Naive thymus-derived CD4-positive, alpha-beta T cell (primary cell): ENCODE measurements around the gene IL1RAPL1. TPM values are rescaled to one million over a fixed set of nuclear protein-coding genes. Genes with fewer than 3 reads are reported as not detected.

Experiments used
- ATAC-seq: fragments of 150-1000 bp; cut with Tn5 transposase; 2 replicates; pipeline ENCODE4 v1.10.0; 2021; ENCODE audit warnings: mild to moderate bottlenecking, moderate library complexity
- CTCF ChIA-PET: fragments of 350-600 bp; sonication (Branson Sonifier 250); formaldehyde crosslinking; loops from one replicate; lab custom pipeline; 2021; ENCODE audit warnings: antibody characterized with exemption; lab: Charles Lee
- POLR2A ChIA-PET: fragments of 350-600 bp; sonication (Branson Sonifier 250); formaldehyde crosslinking; loops from one replicate; lab custom pipeline; 2021; ENCODE audit warnings: antibody characterized with exemption, inconsistent platforms; lab: Charles Lee
- DNase-seq, 9 donors: peaks; one replicate each; pipeline versions ENCODE4 v3.0.0 to v3.0.0-alpha.2; 2020 to 2022; ENCODE audit warnings: mixed read lengths in 1 of 9
- H3K27ac ChIP-seq: one replicate; pipeline ENCODE4 v1.7.0; 2013; ENCODE audit warnings: mild to moderate bottlenecking, low read depth, low read length, moderate library complexity
- H3K27me3 ChIP-seq, 2 donors: one replicate each; pipeline ENCODE4 v1.7.0; 2013; ENCODE audit warnings: low read length in 2 of 2, mild to moderate bottlenecking in 2 of 2, moderate library complexity in 2 of 2; ENCODE audit not compliant: control insufficient read depth in 2 of 2, insufficient read depth in 2 of 2
- H3K36me3 ChIP-seq, 3 experiments: 1 replicate in 2 of 3; 2 replicates in 1 of 3; pipeline ENCODE4 v1.7.0; 2013; ENCODE audit warnings: low read length in 3 of 3, mild to moderate bottlenecking in 3 of 3, moderate library complexity in 1 of 3; ENCODE audit not compliant: insufficient read depth in 3 of 3, control insufficient read depth in 2 of 3
- H3K4me1 ChIP-seq, 2 donors: one replicate each; pipeline ENCODE4 v1.7.0; 2013; ENCODE audit warnings: low read length in 2 of 2, mild to moderate bottlenecking in 2 of 2, moderate library complexity in 1 of 2; ENCODE audit not compliant: control insufficient read depth in 2 of 2, insufficient read depth in 2 of 2
- H3K4me3 ChIP-seq: 2 replicates; pipeline ENCODE4 v1.7.0; 2013; ENCODE audit warnings: mild to moderate bottlenecking, low read length
- H3K9me3 ChIP-seq, 3 experiments: 1 replicate in 2 of 3; 2 replicates in 1 of 3; pipeline ENCODE4 v1.7.0; 2013; ENCODE audit warnings: low read length in 3 of 3; ENCODE audit not compliant: control insufficient read depth in 2 of 3
- H3K27ac Mint-ChIP-seq, 9 donors: one replicate each; pipeline ENCODE4 v1.8.0; 2020 to 2022; ENCODE audit warnings: mixed read lengths in 9 of 9, mild to moderate bottlenecking in 8 of 9, moderate library complexity in 5 of 9, inconsistent platforms in 2 of 9
- H3K27me3 Mint-ChIP-seq, 5 donors: one replicate each; pipeline ENCODE4 v1.8.0; 2021 to 2022; ENCODE audit warnings: mixed read lengths in 5 of 5, mild to moderate bottlenecking in 1 of 5
- H3K36me3 Mint-ChIP-seq, 5 donors: one replicate each; pipeline ENCODE4 v1.8.0; 2020 to 2022; ENCODE audit warnings: mixed read lengths in 5 of 5, mild to moderate bottlenecking in 3 of 5, inconsistent platforms in 1 of 5
- H3K4me1 Mint-ChIP-seq, 7 donors: one replicate each; pipeline ENCODE4 v1.8.0; 2020 to 2022; ENCODE audit warnings: mixed read lengths in 7 of 7, mild to moderate bottlenecking in 3 of 7, inconsistent platforms in 1 of 7
- H3K4me3 Mint-ChIP-seq, 10 donors: one replicate each; pipeline ENCODE4 v1.8.0; 2020 to 2022; ENCODE audit warnings: mild to moderate bottlenecking in 10 of 10, mixed read lengths in 10 of 10, moderate library complexity in 6 of 10, inconsistent platforms in 2 of 10
- H3K9me3 Mint-ChIP-seq, 11 donors: one replicate each; pipeline ENCODE4 v1.8.0; 2020 to 2022; ENCODE audit warnings: mixed read lengths in 11 of 11, mild to moderate bottlenecking in 4 of 11, inconsistent platforms in 1 of 11, moderate library complexity in 1 of 11
- intact Hi-C, 2 donors: fragments of 100-400 bp; cut with micrococcal nuclease; formaldehyde crosslinking; loops; one replicate each; pipeline ENCODE4 v1.15.1; 2023
- polyA plus RNA-seq, 2 donors: library from polyadenylated mRNA; unstranded; fragments of 300-500 nt; fragmentation: Illumina TruSeq; gene quantifications; one replicate each; pipeline ENCODE4 v1.2.3, GENCODE V29; 2021
- total RNA-seq, 6 experiments: library from RNA in 5 of 6; stranded (reverse) in 5 of 6; gene quantifications; 1 replicate in 5 of 6; 2 replicates in 1 of 6; pipeline ENCODE4 v1.2.3 and lab custom pipeline; 2021 to 2026

The IL1RAPL1 gene
- total and polyA plus RNA-seq, 7 experiments from 2014 or later: not detected

DNA sequence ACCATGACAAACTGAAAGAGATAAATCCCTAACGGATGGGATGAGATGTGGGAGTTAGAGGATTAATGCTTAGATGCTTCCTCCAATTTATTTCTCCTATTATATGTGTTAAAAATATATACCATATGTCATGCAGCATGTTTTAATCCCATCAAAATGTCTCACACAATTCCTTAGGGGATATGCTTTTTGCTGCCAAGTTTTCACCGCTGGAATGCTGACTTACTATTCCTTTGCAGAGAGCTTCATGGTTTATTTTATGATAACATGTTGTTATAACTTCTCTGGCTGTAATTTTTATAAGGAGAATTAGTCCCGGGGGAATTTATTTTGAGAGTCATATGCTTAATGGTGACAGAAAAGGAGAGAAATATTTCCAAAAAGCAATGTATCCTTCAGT is 670.3 kb downstream of the IL1RAPL1 start:
- Histone ChIP-seq H3K4me3 (no peak overlapping the region), H3K36me3 (no peaks in the 10 kb centered on the region), H3K4me1 (no peaks in the 10 kb centered on the region), H3K9me3 (no peaks in the 10 kb centered on the region), H3K27ac (no peak overlapping the region), H3K27me3 (no peaks in the 10 kb centered on the region)
- ChIA-PET POLR2A (no interaction called here), CTCF (no interaction called here)
- intact Hi-C loops: no loop called here
- DNase-seq: no peak
- Mint-ChIP-seq H3K27ac (no peak overlapping the region), H3K4me1 (no peaks in the 10 kb centered on the region), H3K4me3 (no peak overlapping the region), H3K36me3 (no peaks in the 10 kb centered on the region), H3K9me3 (peaks cover 0 to 3% (median 0%) of the 10 kb centered on the region in 11 donors), H3K27me3 (no peaks in the 10 kb centered on the region)
- ATAC-seq: no peak

DNA sequence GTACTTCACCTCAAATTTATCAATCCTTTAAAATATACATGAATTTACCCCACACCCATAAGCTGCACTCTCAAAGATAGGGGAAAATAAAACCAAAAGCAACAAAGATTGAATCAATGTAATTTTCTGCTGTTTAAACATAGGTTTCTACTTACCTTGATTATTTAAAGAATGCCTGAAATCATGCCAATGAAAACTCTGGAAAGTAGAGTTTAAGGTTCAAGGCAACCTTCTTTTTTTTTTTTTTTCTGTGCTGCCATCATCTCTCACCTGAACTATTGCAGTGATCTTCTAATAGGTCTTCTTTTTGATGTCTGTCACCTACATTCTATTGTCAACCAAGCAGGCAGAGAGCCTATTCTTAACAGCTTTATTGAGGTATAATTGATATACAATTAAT is 682.1 kb downstream of the IL1RAPL1 start:
- Histone ChIP-seq H3K27ac (no peak overlapping the region), H3K4me3 (no peak overlapping the region), H3K4me1 (no peaks in the 10 kb centered on the region), H3K9me3 (no peaks in the 10 kb centered on the region), H3K27me3 (no peaks in the 10 kb centered on the region), H3K36me3 (no peaks in the 10 kb centered on the region)
- Mint-ChIP-seq H3K4me1 (no peaks in the 10 kb centered on the region), H3K27ac (no peak overlapping the region), H3K36me3 (no peaks in the 10 kb centered on the region), H3K27me3 (no peaks in the 10 kb centered on the region), H3K9me3 (peaks cover 0 to 13% (median 0%) of the 10 kb centered on the region in 11 donors), H3K4me3 (no peak overlapping the region)
- no peak for DNase-seq
- ATAC-seq: no peak
- intact Hi-C loops: no loop called here
- ChIA-PET POLR2A (no interaction called here), CTCF (no interaction called here)

DNA sequence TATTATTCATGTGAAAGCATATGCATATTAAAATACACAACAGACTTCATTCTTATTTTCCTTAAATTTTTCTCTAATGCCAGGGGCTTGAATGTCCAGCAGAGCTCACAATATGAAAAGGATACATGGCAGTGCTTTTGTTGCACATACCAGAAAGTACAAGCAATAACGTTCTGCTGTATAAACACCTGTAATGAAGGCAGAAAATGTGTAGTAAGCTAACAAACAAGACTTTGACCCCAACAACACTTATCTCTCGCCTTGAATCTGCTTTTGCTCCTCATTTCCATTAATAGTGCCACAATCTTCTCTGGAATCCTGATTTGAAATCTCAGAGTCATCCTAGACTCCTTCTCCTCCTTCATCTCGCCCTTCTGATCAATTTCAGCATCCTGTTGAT is 687.3 kb downstream of the IL1RAPL1 start:
- ChIA-PET CTCF (no interaction called here), POLR2A (no interaction called here)
- no peak overlapping the region for H3K27ac Mint-ChIP-seq

GRCh38 chrX:29275928-29276327 is 688.7 kb downstream of the IL1RAPL1 start:
- Histone ChIP-seq H3K27ac (no peak overlapping the region), H3K4me1 (no peaks in the 10 kb centered on the region), H3K9me3 (no peaks in the 10 kb centered on the region), H3K27me3 (no peaks in the 10 kb centered on the region), H3K4me3 (no peak overlapping the region), H3K36me3 (no peaks in the 10 kb centered on the region)
- H3K4me3 Mint-ChIP-seq: no peak overlapping the region
- ATAC-seq (no peak), DNase-seq (no peak)
- peaks cover 0 to 14% (median 5%) of the 10 kb centered on the region in 11 donors for H3K9me3 Mint-ChIP-seq
- intact Hi-C loops: no loop called here
- ChIA-PET POLR2A (no interaction called here), CTCF (no interaction called here)
- H3K27ac Mint-ChIP-seq: no peak overlapping the region
- no peaks in the 10 kb centered on the region for H3K36me3 Mint-ChIP-seq
- no peaks in the 10 kb centered on the region for H3K4me1 Mint-ChIP-seq
- H3K27me3 Mint-ChIP-seq: no peaks in the 10 kb centered on the region

More for the DNA sequence above, 687.3 kb downstream of the IL1RAPL1 start:
- H3K27me3 ChIP-seq: no peaks in the 10 kb centered on the region
- DNase-seq (no peak), ATAC-seq (no peak)
- H3K9me3 ChIP-seq: no peaks in the 10 kb centered on the region
- no peak overlapping the region for H3K27ac ChIP-seq
- Mint-ChIP-seq H3K27me3 (no peaks in the 10 kb centered on the region), H3K4me1 (no peaks in the 10 kb centered on the region), H3K4me3 (no peak overlapping the region), H3K9me3 (peaks cover 0 to 14% (median 5%) of the 10 kb centered on the region in 11 donors), H3K36me3 (no peaks in the 10 kb centered on the region)
- no peak overlapping the region for H3K4me3 ChIP-seq
- intact Hi-C loops: no loop called here
- H3K36me3 ChIP-seq: no peaks in the 10 kb centered on the region
- no peaks in the 10 kb centered on the region for H3K4me1 ChIP-seq

DNA sequence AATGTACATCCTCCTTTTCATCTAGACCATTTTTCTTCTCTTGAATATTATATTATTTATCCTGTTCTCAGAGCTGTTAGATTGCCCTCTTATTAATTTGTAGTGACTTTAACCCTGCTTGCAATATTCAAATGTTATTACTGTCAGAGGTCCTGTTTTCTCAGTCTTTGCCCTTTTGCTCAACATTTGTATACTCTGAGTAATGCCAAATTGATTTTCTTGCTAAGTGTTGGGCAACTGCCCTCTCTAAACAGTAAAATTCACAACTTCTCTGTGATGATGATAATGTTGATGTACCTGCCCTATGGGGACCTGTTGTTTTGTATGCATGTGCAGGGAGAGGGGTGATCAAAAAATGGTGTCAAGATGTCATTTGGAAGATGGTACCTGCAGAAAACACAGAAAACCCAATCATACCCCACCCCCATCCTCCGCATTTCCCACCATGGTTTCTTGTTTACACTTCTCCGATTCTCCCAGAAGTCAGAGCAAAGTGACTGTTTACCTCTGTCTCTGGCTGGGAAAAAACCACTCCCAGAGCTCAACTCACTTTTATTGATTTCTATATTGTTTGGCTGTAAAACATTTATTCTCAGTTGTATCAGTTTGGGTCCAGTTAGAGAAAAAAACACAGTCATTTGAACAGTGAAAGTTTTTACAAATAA is 694.0 kb downstream of the IL1RAPL1 start:
- no peaks in the 10 kb centered on the region for H3K9me3 ChIP-seq
- peaks cover 0 to 18% (median 0%) of the 10 kb centered on the region in 11 donors for H3K9me3 Mint-ChIP-seq
- H3K36me3 Mint-ChIP-seq: no peaks in the 10 kb centered on the region
- H3K4me3 Mint-ChIP-seq: no peak overlapping the region
- H3K27me3 Mint-ChIP-seq: no peaks in the 10 kb centered on the region
- no peaks in the 10 kb centered on the region for H3K27me3 ChIP-seq
- CTCF ChIA-PET: no interaction called here
- H3K4me1 ChIP-seq: no peaks in the 10 kb centered on the region
- H3K4me3 ChIP-seq: no peak overlapping the region
- no peak for DNase-seq
- H3K36me3 ChIP-seq: no peaks in the 10 kb centered on the region
- intact Hi-C loops: no loop called here
- H3K27ac ChIP-seq: no peak overlapping the region
- ATAC-seq: no peak
- H3K27ac Mint-ChIP-seq: no peak overlapping the region
- no peaks in the 10 kb centered on the region for H3K4me1 Mint-ChIP-seq
- POLR2A ChIA-PET: no interaction called here

GRCh38 chrX:29285664-29286063 is 698.4 kb downstream of the IL1RAPL1 start:
- Mint-ChIP-seq H3K27me3 (no peaks in the 10 kb centered on the region), H3K4me3 (no peak overlapping the region), H3K9me3 (peaks cover 0 to 18% (median 0%) of the 10 kb centered on the region in 11 donors), H3K36me3 (no peaks in the 10 kb centered on the region), H3K4me1 (no peaks in the 10 kb centered on the region), H3K27ac (no peak overlapping the region)
- intact Hi-C loops: no loop called here
- no peaks in the 10 kb centered on the region for H3K4me1 ChIP-seq
- POLR2A ChIA-PET: no interaction called here
- ATAC-seq (no peak), DNase-seq (no peak)
- no peak overlapping the region for H3K4me3 ChIP-seq
- H3K9me3 ChIP-seq: no peaks in the 10 kb centered on the region
- H3K27ac ChIP-seq: no peak overlapping the region
- no peaks in the 10 kb centered on the region for H3K27me3 ChIP-seq
- CTCF ChIA-PET: no interaction called here
- no peaks in the 10 kb centered on the region for H3K36me3 ChIP-seq

DNA sequence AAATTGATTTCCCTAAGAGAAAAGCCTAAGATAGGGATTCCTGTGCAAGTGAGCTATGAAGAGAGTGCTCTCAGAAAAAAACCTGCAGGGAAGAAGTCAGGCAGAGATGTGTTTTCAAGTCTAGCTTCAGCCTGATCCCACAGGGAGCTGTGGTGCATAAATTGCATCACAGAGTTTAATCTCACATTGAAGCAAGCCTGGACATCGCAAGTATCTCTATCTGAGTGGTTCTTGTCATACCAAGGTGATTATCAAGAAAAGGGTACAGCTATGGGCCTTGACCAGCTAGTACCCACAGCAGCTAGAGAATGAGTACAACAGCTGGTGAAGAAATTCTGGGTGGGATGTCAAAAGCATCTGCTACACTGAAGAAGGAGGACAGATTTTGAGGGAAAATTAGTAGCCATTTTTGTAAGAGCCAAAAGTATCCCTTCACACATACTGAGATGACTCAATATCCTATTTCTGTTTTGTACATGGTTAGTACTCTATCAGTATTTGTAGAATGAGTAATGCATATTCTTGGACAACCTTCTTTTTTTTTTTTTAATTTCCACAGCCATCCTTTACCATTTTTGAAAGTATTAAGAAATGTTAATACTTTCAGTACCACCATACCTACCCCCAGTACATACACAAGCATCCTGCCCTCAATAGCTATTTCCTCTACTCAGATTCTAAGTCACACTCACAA is 708.9 kb downstream of the IL1RAPL1 start:
- H3K27me3 ChIP-seq: no peaks in the 10 kb centered on the region
- H3K9me3 Mint-ChIP-seq: peaks cover 0 to 4% (median 0%) of the 10 kb centered on the region in 11 donors
- no peaks in the 10 kb centered on the region for H3K36me3 Mint-ChIP-seq
- H3K4me3 Mint-ChIP-seq: no peak overlapping the region
- no peaks in the 10 kb centered on the region for H3K4me1 Mint-ChIP-seq
- ATAC-seq (no peak), DNase-seq (no peak)
- H3K4me1 ChIP-seq: no peaks in the 10 kb centered on the region
- no peaks in the 10 kb centered on the region for H3K36me3 ChIP-seq
- no peak overlapping the region for H3K4me3 ChIP-seq
- H3K9me3 ChIP-seq: no peaks in the 10 kb centered on the region
- H3K27me3 Mint-ChIP-seq: no peaks in the 10 kb centered on the region
- ChIA-PET POLR2A (no interaction called here), CTCF (no interaction called here)
- intact Hi-C loops: no loop called here
- H3K27ac ChIP-seq: no peak overlapping the region
- H3K27ac Mint-ChIP-seq: no peak overlapping the region
